ENCODE measurements around the gene GGNBP2. TPM values are rescaled to one million over a fixed set of nuclear protein-coding genes. Genes with fewer than 3 reads are reported as not detected.
A peak's percentile ranks its signal among the peaks of the same experiment; 100 is the strongest.

Gene GGNBP2
- total RNA-seq, 1 donor = 61.9 TPM

- H3K9me3 ChIP-seq (ENCODE audit: low read depth, low read length) = no peaks in the 10 kb centered on the region
- H3K79me2 ChIP-seq (ENCODE audit: insufficient read depth, low read length) = no peaks in the 10 kb centered on the region
- peak; percentile 83 for DNase-seq (ENCODE audit: insufficient read length, low spot score, missing footprints)
- TF ChIP-seq CTCF (IDR thresholded peaks at IDR 0.05; ENCODE audit: extremely low read depth, low read depth, low read length) = no peak
- no peak overlapping the region for H3K27ac ChIP-seq (ENCODE audit: low read depth, low read length)
- no peak overlapping the region for H3K4me3 ChIP-seq (ENCODE audit: insufficient read depth, low read length)
- no peaks in the 10 kb centered on the region for H3K36me3 ChIP-seq (ENCODE audit: insufficient read depth, low read length)
- H3K27me3 ChIP-seq (ENCODE audit: insufficient read depth, low read length) = peaks cover 37% of the 10 kb centered on the region
- H3K4me1 ChIP-seq (ENCODE audit: insufficient read depth, low read length) = no peaks in the 10 kb centered on the region
- no peak overlapping the region for H3K4me2 ChIP-seq (ENCODE audit: insufficient read depth, low read length)
- no peaks in the 10 kb centered on the region for H4K20me1 ChIP-seq (ENCODE audit: insufficient read depth, low read length)
- no peak overlapping the region for H2AFZ ChIP-seq (ENCODE audit: low read length)
Observed at GRCh38 chr17:36632916-36633771, 88.4 kb downstream of the GGNBP2 start.

Other genes with a start within 250 kb of the GGNBP2 start
- 2.9 TPM in 1 of 2 replicates, not detected in the other for gene TBC1D3G, start 221.0 kb upstream of the GGNBP2 start, total RNA-seq
- not detected in 2 replicates for gene TBC1D3H, start 156.5 kb upstream of the GGNBP2 start, total RNA-seq
- gene ZNHIT3, start 58.2 kb upstream of the GGNBP2 start, total RNA-seq = 27.7 and 29.3 TPM in 2 replicates
- 47.7 and 51.4 TPM in 2 replicates for gene MYO19, start 10.1 kb upstream of the GGNBP2 start, total RNA-seq
- 8.3 and 9.0 TPM in 2 replicates for gene PIGW, start 9.9 kb upstream of the GGNBP2 start, total RNA-seq
- gene DHRS11, start 47.0 kb downstream of the GGNBP2 start, total RNA-seq = 2.9 and 3.3 TPM in 2 replicates
- 2.7 and 4.0 TPM in 2 replicates for gene MRM1, start 56.7 kb downstream of the GGNBP2 start, total RNA-seq